ENCODE measurements around the gene RPL11.
"Not testable (repeated sequence)": the region's sequence is repeated elsewhere in the genome, so short reads cannot be mapped to it uniquely, and the experiment has no call there.

RPL11 gene

DNA sequence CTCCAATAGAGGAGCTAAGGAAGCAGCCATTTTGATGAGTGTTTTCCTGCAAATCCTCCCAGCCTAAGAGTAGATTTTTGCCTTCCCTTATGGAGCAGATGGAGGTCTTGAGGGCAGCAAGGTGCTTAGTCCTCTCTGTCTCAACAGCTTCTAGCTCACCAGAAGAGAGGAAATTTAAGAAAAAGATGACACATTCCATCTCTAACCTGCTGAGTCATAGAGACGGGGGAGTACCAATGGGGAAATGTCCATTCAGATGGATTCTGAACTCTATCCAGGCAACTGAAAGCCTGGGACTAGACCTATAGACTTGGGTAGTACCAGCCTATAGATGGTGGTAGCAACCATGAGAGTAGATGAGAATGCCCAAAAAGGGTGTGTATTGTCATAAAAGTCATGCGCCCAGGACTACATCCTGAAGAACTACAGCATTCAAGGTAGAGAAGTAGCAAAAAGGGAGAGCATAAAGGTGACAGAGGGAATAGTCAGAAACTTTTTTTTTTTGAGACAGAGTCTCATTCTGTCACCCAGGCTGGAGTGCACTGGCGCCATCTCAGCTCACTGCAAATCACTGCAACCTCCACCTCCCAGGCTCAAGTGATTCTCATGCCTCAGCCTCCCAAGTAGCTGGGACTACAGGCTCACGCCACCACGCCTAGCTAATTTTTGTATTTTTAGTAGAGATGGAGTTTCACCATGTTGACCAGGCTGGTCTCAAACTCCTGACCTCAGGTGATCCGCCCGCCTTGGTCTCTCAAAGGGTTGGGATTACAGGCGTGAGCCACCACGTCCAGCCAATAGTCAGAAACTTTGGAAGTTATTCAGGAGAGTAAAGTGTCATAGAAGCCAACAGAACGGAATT is 41.0 kb downstream of the RPL11 start:
- DNase-seq (ENCODE audit: low read depth) = peak; percentile 22

- DNase-seq (ENCODE audit: low read depth) = not testable (repeated sequence)
Observed at GRCh38 chr1:23733281-23733680, 41.7 kb downstream of the RPL11 start.

DNA sequence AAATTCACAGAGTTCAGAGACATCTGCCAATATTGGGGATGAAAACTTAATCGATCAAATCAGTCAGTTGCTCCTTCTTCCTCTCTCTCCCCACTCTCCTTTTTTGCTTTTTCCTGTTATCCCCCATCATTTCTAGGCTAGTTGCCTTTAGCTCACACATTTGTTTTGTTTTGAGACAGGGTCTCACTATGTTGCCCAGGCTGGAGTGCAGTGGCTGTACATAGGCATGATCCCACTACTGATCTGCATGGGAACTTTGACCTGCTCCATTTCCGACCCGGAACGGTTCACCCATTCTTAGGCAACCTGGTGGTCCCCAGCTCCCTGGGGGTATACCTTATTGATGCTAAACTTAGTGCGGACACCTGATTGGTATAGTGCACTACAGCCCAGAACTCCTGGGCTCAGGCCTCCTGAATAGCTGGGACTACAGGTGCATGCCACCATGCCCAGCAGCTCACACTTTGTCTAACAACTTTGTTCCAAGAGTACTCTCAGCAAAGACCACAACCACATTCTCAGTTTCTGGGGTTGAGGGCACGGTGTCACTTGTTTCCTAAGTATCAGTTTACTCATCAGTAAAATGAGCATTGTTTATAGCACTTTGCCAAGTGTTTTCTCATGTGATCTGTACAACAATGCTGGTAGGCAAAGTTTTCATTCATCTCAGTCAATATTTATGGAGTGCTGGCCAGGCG is 45.0 kb downstream of the RPL11 start:
- no peak for DNase-seq (ENCODE audit: low read depth)

GRCh38 chr1:23741609-23742008 is 50.0 kb downstream of the RPL11 start:
- peak; percentile 57 for DNase-seq (ENCODE audit: low read depth)

GRCh38 chr1:23742670-23743286 is 51.2 kb downstream of the RPL11 start:
- DNase-seq (ENCODE audit: low read depth) = no peak

DNA sequence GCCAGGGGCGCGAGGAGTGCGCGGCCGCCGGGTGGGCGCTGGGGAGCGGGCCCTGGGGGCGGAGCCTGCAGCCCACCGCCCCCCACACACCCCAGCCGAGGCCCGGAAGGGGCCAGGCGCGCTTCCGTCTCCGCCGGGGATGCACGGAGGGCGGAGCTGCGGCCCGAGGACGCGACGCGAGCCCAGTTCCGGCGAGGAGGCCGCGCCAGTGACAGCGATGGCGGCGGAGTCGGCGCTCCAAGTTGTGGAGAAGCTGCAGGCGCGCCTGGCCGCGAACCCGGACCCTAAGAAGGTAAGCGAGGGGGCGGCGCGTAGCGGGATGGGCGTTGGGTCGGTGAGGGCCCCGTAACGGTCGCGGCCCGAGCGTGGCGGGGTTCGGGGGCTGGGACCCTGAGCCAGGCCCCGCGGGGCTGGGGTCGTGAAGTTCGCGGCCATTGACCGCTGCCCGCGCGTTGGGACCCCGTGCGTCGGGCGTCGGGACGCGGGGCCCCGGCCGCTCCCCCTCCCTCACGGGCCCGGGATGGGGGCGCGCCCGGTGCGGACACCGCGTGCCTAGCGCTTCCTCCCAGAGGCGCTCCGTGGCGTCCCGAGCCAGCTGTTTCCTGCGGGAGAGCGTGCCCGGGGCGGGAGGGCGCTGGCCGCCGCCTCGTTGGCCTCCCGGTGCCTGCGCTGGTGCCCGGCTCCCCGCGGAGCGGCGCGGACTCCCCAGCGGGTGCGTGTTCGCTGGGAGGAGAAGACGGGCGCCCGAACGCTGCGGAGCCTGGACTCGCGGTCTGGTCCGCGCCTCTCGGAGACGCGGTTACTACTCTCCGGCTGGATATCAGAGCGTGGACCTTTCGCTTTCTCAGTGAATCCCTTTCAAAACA is 51.9 kb downstream of the RPL11 start, which contains the start of gene ELOA:
ELOA (plus strand) TSS at position 185 of the 866 bp plus-strand sequence; CDS start at position 218, 33 bp downstream.
- peak; percentile 64 for DNase-seq (ENCODE audit: low read depth)

- DNase-seq (ENCODE audit: low read depth) = peak; percentile 45
Observed at GRCh38 chr1:23745515-23745914, 53.9 kb downstream of the RPL11 start.
